GM12864 (cell line): ENCODE data around the gene NEK2.
"Not testable (repeated sequence)": the region's sequence is repeated elsewhere in the genome, so short reads cannot be mapped to it uniquely, and the experiment has no call there.

Experiments used
- DNase-seq: peaks from one replicate; pipeline ENCODE4 v3.0.0-alpha.2; 2011; ENCODE audit warnings: low read depth
- H3K4me3 ChIP-seq: 2 replicates; pipeline ENCODE4 v1.5.1; 2011; ENCODE audit warnings: mild to moderate bottlenecking, low read depth, low read length, control low read depth
- CTCF ChIP-seq: IDR thresholded peaks from 2 replicates; pipeline ENCODE4 v1.5.1; 2011; ENCODE audit warnings: low read depth, mild to moderate bottlenecking, moderate library complexity, low read length, control low read depth, inconsistent platforms; ENCODE audit errors: missing control alignments

NEK2 gene

DNA sequence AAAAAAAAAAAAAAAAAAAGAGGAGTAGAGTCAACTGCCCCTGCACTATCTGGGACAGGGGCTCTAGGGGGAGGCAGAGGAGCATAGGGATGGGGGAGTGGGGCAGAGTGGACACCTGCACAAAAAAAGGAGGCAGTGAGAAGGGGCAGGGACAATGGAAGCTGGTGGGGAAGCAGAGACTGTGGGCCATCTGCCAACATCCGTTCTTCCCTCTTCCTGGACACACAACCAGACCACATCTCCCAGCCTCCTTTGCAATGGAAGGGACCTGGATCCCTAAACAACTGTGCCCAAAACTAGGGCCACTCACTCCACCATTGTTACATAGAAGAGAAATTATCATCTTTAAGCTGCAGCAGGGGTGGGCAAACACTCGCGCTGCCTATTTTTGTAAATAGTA, 38.4 kb downstream of the NEK2 start:
- DNase-seq = no peak
- TF ChIP-seq CTCF = no peak

GRCh38 chr1:211636575-211637029, 38.8 kb downstream of the NEK2 start:
- not testable (repeated sequence) for DNase-seq, H3K4me3 ChIP-seq

More for the DNA sequence above, 38.4 kb downstream of the NEK2 start:
- H3K4me3 ChIP-seq = no peak overlapping the region

GRCh38 chr1:211635597-211636205, 39.7 kb downstream of the NEK2 start:
- TF ChIP-seq CTCF = no peak
- no peak overlapping the region for H3K4me3 ChIP-seq
- DNase-seq = no peak

- DNase-seq = no peak
- no peak for TF ChIP-seq CTCF
- no peak overlapping the region for H3K4me3 ChIP-seq
These were observed 40.5 kb downstream of the NEK2 start for GRCh38 chr1:211634931-211635330.

DNA sequence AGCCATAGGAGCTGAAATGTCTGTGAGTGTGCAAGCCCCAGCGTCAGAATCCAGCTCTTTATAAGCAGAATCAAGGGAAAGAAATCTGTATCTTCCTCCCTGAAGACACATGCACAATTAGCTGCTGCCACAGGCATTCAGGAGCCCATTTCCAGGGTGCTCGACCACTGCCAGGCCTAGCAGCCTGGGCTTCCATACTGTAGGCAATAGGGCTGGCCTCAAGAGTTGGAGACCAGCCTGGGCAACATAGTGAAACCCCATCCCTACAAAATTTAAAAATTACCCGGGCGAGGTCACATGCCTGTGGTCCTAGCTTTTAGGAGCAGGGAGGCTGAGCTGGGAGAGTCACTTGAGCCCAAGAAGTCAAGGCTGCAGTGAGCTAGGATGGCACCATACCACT, 41.0 kb downstream of the NEK2 start:
- no peak overlapping the region for H3K4me3 ChIP-seq
- TF ChIP-seq CTCF = no peak
- no peak for DNase-seq

DNA sequence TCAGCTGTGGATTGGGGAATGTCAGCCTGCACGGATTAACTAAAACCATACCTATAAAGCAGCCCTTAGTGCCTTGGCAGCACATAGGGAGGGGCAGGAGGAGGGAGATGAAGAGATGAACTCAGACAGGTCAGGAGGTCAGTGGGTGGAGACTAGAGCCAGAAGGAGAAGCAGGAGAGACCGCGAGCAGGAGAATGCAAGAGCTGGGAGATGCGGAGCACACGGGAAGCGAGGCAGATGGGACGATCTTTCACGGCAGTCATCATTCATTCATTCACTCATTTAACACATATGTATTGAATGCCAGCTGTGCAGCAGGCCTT, 41.9 kb downstream of the NEK2 start:
- no peak for TF ChIP-seq CTCF
- no peak overlapping the region for H3K4me3 ChIP-seq
- no peak for DNase-seq

GRCh38 chr1:211632808-211633523, 42.5 kb downstream of the NEK2 start:
- no peak for TF ChIP-seq CTCF
- no peak overlapping the region for H3K4me3 ChIP-seq
- no peak for DNase-seq
